ENCODE data around the gene KIT. TPM values are rescaled to one million over a fixed set of nuclear protein-coding genes. Genes with fewer than 3 reads are reported as not detected.

Gene KIT
- total and polyA plus RNA-seq, 2 experiments from 2014 or later: 3.2 to 10.5 TPM

- H3K9me3 ChIP-seq (ENCODE audit: low read depth): no peaks in the 10 kb centered on the region
- DNase-seq (ENCODE audit: low read depth in 1 of 2, low spot score in 1 of 2): no peak
- H3K36me3 ChIP-seq: no peaks in the 10 kb centered on the region
- no peaks in the 10 kb centered on the region for H3K27me3 ChIP-seq
- no peak overlapping the region for H3K27ac ChIP-seq
- H3K4me3 ChIP-seq: no peak overlapping the region
- H3K4me1 ChIP-seq (ENCODE audit: low read depth): no peaks in the 10 kb centered on the region
- TF ChIP-seq CTCF (IDR thresholded peaks at IDR 0.05; ENCODE audit: low read depth, low read length): no peak
Observed at GRCh38 chr4:54643958-54644751, 13.6 kb upstream of the KIT start.

- Histone ChIP-seq H3K27me3 (no peaks in the 10 kb centered on the region), H3K4me1 (ENCODE audit: low read depth) (no peaks in the 10 kb centered on the region), H3K27ac (no peak overlapping the region), H3K36me3 (no peaks in the 10 kb centered on the region), H3K9me3 (ENCODE audit: low read depth) (no peaks in the 10 kb centered on the region), H3K4me3 (no peak overlapping the region)
- no peak for TF ChIP-seq CTCF (IDR thresholded peaks at IDR 0.05; ENCODE audit: low read depth, low read length)
- DNase-seq (ENCODE audit: low read depth in 1 of 2, low spot score in 1 of 2): no peak
Observed at GRCh38 chr4:54645830-54646229, 11.9 kb upstream of the KIT start.

GRCh38 chr4:54647070-54647469 is 10.7 kb upstream of the KIT start:
- Histone ChIP-seq H3K9me3 (ENCODE audit: low read depth) (no peaks in the 10 kb centered on the region), H3K27ac (no peak overlapping the region), H3K27me3 (no peaks in the 10 kb centered on the region), H3K4me1 (ENCODE audit: low read depth) (no peaks in the 10 kb centered on the region), H3K36me3 (no peaks in the 10 kb centered on the region), H3K4me3 (no peak overlapping the region)
- no peak for TF ChIP-seq CTCF (IDR thresholded peaks at IDR 0.05; ENCODE audit: low read depth, low read length)
- no peak for DNase-seq (ENCODE audit: low read depth in 1 of 2, low spot score in 1 of 2)

- no peak overlapping the region for H3K4me3 ChIP-seq
- H3K4me1 ChIP-seq (ENCODE audit: low read depth): no peaks in the 10 kb centered on the region
- DNase-seq (ENCODE audit: low read depth in 1 of 2, low spot score in 1 of 2): no peak
- H3K9me3 ChIP-seq (ENCODE audit: low read depth): no peaks in the 10 kb centered on the region
- H3K36me3 ChIP-seq: no peaks in the 10 kb centered on the region
- H3K27ac ChIP-seq: no peak overlapping the region
- H3K27me3 ChIP-seq: peaks cover 23% of the 10 kb centered on the region
- TF ChIP-seq CTCF (IDR thresholded peaks at IDR 0.05; ENCODE audit: low read depth, low read length): no peak
Observed at GRCh38 chr4:54651050-54651449, 6.7 kb upstream of the KIT start.

- Histone ChIP-seq H3K4me3 (no peak overlapping the region), H3K36me3 (no peaks in the 10 kb centered on the region), H3K9me3 (ENCODE audit: low read depth) (no peaks in the 10 kb centered on the region), H3K27ac (no peak overlapping the region), H3K27me3 (peaks cover 60% of the 10 kb centered on the region), H3K4me1 (ENCODE audit: low read depth) (no peaks in the 10 kb centered on the region)
- no peak for DNase-seq (ENCODE audit: low read depth in 1 of 2, low spot score in 1 of 2)
- TF ChIP-seq CTCF (IDR thresholded peaks at IDR 0.05; ENCODE audit: low read depth, low read length): no peak
Observed at GRCh38 chr4:54654753-54655152, 3.0 kb upstream of the KIT start.

Data from cardiac muscle cell (in vitro differentiated cells and primary cell).